T-helper 1 cell (primary cell): ENCODE measurements around the gene SACM1L.
"Not testable (repeated sequence)": the region's sequence is repeated elsewhere in the genome, so short reads cannot be mapped to it uniquely, and the experiment has no call there.

Experiments
- DNase-seq, 5 donors: peaks; one replicate each; pipeline ENCODE4 v3.0.0-alpha.2; 2012 to 2020

SACM1L gene

GRCh38 chr3:45746165-45746776 is 57.1 kb downstream of the SACM1L start:
- DNase-seq = no peak

- no peak for DNase-seq
Measured at GRCh38 chr3:45746777-45747622, 57.8 kb downstream of the SACM1L start.

GRCh38 chr3:45748068-45748467 is 58.9 kb downstream of the SACM1L start:
- DNase-seq = no peak

DNA sequence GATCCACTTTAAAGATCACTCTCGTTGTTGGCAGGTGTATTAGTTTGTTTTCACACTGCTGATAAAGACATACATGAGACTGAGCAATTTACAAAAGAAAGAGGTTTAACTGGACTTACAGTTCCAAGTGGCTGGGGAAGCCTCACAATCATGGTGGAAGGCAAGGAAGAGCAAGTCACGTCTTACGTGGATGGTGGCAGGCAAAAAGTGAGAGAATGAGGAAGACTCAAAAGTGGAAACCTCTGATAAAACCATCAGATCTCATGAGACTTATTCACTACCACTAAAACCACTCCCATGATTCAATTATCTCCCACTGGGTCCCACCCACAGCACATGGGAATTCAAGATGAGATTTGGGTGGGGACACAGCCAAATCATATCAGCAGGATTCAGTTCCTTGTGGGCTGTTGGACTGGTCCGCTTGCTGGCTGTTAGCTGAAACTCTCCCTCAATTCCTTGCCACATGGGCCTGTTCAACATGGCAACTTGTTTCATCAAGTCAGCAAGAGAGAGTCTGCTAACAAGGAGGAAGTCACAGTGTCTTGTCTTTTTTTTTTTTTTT is 59.9 kb downstream of the SACM1L start:
- DNase-seq = not testable (repeated sequence)

GRCh38 chr3:45749880-45750279 is 60.7 kb downstream of the SACM1L start:
- no peak for DNase-seq

GRCh38 chr3:45751537-45752242 is 62.5 kb downstream of the SACM1L start:
- no peak for DNase-seq

DNA sequence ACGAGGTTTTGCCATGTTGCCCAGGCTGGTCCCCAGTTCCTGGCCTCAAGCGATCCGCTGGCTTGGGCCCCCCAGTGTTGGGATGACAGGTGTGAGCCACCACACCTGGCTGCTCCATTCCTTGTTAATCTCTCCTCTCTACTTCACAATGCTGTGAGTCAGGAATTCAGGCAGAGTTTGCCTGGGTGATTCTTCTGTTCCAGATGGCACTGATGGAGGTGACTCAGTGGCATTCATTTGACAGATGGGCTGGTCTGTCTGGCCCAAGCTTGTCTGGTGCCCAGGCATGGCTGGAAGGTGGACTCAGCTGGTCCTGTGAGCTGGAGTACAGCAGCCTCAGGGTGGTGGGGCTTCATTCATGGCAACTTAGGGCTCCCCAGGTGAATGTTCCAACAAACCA is 63.9 kb downstream of the SACM1L start:
- no peak for DNase-seq

- DNase-seq = no peak
Measured at GRCh38 chr3:45754461-45754860, 65.3 kb downstream of the SACM1L start.

DNA sequence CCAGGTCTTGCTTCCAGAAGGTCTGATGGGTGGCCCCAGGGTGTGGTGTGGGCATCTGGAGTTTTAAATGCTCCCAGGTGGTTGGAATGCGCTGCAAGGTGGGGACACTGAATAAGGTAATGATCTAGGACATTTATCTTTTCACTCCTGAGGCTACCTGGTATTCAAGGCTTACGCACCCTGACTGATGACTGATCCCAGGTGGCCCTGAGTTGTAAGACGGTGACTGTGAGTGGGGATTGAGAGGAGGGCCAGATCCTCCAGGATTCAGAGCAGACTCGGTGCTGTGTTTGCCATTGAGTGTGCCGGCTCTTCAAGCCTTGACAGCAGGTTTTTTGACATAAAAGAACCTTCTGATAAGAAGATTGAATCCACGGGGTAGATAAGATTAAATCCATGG is 66.9 kb downstream of the SACM1L start:
- no peak for DNase-seq

- not testable (repeated sequence) for DNase-seq
Measured at GRCh38 chr3:45757141-45757540, 67.9 kb downstream of the SACM1L start.

- no peak for DNase-seq
Measured at GRCh38 chr3:45758871-45759270, 69.7 kb downstream of the SACM1L start.

- DNase-seq = no peak
Measured at GRCh38 chr3:45759851-45760250, 70.7 kb downstream of the SACM1L start.

DNA sequence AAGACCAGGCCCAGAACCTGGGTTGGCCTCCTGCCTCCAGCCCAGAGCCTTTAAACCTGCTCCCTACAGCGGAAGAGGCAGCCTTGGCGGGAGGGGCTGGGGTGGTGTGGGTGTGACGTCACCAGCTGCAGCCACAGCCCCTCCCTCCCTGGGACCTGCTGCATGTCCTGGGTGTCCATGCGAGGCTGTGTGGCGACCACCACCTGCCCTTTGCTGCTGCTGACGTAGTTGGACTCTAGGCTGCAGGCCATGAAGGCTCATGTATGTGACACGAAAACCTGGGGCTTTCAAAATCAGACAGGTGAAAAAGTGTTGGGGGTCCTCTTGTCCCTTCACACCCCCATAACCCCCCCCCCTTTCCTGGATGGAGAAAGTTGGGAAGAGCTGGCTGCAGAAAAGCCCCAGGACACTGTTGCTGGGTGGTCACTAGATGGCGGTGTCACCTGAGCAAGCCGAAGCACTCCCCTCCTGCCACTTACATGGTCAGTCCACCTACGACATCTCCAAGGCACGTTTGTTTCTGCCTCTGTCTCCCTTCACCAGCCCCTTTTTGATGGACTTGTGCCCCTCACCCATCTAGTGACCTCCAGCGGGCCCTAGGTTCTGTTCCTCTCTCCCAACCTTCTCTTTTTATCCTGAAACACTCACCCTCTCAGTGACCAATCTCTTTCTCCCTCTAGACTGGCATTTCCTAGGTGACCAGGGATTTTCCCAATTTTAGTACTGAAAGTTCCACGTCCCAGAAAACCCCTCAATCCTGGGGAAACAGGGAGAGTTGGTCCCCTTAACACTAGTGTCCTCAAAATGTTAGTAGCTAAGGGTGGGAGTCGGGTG is 71.9 kb downstream of the SACM1L start:
- DNase-seq = peak in 3 of 5 donors; percentile 22 to 33 (median 25)

DNA sequence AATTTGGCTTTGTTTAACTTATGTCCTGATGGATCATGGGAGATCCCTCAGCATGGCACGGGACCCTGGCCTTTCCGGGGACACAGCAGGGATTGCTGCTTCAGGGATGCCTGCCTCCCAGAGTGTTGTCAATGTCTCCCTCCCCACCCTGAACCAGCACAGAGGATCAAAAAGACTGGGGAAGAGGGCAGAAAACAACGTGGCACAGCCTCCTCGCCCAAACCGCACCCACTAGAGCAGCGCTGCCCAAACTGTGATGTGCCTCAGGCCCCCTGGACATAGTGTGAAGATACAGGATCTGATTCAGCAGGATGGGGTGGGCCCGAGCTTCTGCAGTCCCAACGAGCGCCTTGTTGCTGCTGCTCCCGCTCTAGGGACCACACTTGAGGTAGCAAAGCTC is 72.6 kb downstream of the SACM1L start:
- no peak for DNase-seq

DNA sequence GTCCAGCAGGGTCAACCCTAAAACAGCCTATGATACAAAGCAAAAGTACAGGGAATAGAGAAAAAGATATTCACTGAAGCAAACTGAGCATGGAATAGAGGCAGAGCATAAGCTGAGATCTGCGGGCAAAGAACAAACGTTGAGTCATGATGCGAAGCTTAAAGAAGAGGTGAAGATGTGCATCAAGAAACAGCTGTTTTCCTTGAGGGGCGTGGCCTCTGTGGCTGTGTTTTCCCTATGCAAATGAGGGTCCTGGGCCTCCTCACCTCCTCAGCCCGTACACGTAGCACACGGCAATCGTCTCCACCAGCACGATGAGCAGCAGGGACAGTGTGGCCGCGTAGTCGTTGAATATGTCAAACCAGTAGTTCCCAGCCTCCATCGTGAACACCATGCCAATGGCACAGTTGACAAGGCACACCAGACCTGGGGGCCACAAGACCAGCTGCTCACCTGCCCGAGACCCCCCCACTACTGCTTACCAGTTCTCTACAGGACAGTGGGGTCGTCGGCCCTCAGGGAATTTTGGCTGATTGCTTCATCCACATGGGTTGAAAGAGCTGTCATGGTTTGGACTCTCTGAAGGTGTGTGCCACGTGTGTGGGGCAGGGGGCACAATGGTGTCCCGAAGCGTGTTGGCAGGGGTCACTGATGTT is 73.6 kb downstream of the SACM1L start:
- DNase-seq = no peak

DNA sequence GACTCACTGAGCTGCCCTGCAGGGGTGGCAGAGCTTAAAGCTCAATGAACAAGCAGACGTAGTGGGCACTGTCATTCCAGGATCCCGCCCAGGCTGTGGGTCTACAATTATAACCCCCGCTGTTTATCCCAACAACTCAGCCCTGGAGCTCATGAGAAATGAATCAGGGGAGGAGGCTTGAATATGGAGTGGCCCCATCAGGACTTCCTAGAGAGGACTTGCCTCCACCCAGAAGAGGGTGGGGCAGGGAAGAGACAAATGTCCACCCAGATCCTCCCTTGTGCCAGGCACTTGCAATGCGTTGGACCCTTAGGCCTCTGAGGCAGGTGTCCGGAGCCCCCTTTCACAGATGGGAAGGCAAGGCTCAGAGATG is 74.1 kb downstream of the SACM1L start:
- DNase-seq = no peak

- DNase-seq = no peak
Measured at GRCh38 chr3:45765266-45765851, 76.2 kb downstream of the SACM1L start.

DNA sequence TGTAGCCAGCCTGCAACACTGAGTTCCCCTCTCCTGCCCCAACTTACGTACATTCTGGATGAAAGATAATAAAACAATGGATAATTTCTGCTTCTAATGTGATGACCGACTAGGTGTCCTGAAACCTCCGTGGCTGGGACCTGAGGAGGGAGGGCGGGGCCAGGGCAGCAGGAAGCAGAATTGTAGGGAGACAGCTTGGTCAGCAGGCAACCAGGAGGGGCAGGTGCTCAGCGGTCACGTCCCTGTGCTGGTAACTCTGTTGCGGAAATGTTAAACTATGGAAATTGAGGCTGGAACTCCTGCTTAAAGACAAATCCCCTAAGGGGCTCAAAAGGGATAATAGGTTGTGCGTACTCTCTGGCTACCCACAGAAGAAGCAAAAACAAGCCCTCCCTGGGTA is 76.8 kb downstream of the SACM1L start:
- no peak for DNase-seq

- DNase-seq = no peak
Measured at GRCh38 chr3:45771166-45771775, 82.1 kb downstream of the SACM1L start.

DNA sequence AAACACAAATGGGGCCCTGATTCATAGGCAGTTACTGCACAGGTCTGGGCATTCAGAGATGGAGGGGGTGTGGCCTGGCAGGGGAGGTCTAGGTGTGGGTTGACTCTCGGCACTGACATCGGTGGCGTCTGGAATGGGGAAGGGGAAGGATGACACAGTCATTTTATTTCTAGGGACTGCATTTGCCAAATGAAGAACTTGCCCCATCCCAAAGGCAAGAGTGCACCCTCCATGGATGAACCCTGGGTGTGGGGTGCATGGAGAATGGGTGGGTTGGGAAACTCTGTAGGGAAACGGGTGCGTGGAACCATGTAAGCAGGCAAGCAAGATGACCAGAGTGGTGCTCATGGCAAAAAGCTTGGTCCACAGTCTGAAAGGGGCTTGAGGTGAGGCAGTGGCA is 82.6 kb downstream of the SACM1L start:
- DNase-seq = no peak
